ENCODE measurements around the gene XRCC4. TPM values are rescaled to one million over a fixed set of nuclear protein-coding genes. Genes with fewer than 3 reads are reported as not detected.
"Not testable (repeated sequence)": the region's sequence is repeated elsewhere in the genome, so short reads cannot be mapped to it uniquely, and the experiment has no call there.

XRCC4 gene
- total RNA-seq, 1 donor from 2014 or later: not detected

DNA sequence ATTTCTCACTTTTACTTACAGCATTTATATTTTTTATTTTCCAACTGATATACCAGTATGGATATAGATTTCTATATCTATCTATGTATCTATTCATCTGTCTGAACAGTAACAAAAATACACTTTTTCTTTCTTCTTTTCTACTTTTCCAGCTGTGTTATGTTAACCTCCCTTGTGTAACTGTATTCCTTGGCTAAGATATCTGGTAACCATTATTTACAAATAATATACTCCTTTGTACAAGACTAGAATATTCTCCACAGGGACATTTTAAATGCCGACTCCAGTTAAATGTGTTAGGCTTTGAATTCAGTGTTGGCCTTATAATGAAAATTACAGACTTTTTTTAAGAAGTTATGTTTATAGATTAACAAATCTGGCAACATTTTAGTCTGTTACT, 168.7 kb downstream of the XRCC4 start:
- Histone ChIP-seq H3K9me3 (no peaks in the 10 kb centered on the region), H3K27ac (no peak overlapping the region), H3K27me3 (no peaks in the 10 kb centered on the region), H3K4me3 (no peak overlapping the region), H3K36me3 (no peaks in the 10 kb centered on the region), H3K4me1 (no peaks in the 10 kb centered on the region)
- TF ChIP-seq, protein P1, sequence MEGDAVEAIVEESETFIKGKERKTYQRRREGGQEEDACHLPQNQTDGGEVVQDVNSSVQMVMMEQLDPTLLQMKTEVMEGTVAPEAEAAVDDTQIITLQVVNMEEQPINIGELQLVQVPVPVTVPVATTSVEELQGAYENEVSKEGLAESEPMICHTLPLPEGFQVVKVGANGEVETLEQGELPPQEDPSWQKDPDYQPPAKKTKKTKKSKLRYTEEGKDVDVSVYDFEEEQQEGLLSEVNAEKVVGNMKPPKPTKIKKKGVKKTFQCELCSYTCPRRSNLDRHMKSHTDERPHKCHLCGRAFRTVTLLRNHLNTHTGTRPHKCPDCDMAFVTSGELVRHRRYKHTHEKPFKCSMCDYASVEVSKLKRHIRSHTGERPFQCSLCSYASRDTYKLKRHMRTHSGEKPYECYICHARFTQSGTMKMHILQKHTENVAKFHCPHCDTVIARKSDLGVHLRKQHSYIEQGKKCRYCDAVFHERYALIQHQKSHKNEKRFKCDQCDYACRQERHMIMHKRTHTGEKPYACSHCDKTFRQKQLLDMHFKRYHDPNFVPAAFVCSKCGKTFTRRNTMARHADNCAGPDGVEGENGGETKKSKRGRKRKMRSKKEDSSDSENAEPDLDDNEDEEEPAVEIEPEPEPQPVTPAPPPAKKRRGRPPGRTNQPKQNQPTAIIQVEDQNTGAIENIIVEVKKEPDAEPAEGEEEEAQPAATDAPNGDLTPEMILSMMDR (IDR thresholded peaks at IDR 0.05): no peak
- no peak for DNase-seq (ENCODE audit: low spot score in 2 of 2)
- intact Hi-C loops (cut with DNase I): no loop called here

DNA sequence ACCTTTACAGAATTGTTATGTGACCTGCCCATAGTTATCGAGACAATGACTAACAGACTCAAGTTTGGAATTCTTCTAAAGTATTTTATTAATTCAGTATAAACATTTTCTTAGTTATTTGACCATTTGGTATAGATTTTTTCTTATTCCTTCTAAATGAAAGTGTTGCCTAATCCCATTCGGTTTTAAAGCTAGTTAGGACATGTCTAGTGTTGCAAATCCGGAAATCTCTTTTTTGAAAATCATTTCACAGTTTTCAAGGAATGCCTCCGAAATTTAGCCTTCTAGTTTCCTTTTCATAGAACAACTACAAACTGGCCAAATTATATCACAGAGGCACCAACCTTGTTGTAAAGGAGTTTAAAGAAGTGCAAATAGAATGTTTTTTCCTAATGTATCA, 171.8 kb downstream of the XRCC4 start:
- Histone ChIP-seq H3K4me1 (no peaks in the 10 kb centered on the region), H3K4me3 (no peak overlapping the region), H3K9me3 (no peaks in the 10 kb centered on the region), H3K27me3 (no peaks in the 10 kb centered on the region), H3K27ac (no peak overlapping the region), H3K36me3 (no peaks in the 10 kb centered on the region)
- DNase-seq (ENCODE audit: low spot score in 2 of 2): no peak
- TF ChIP-seq, protein P1 (IDR thresholded peaks at IDR 0.05): no peak
- intact Hi-C loops (cut with DNase I): no loop called here

DNA sequence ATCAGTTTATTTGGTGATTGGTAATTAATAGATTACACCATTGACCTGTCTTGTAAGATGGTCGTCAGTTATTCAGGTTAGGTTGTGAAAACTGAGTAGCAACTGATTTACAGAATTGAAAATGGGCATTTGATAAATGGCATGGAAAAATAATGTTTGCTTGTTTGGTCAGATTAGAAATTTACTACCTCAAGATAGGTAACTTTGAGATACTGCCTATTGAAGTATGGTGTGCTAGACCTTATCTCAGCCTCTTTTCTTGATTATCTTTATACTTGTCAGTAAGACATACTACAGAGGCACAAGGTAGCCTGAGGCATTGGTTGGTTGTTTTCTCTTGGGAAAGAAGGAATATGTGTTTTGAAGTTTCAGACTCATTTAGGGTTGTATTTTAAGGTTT, 174.5 kb downstream of the XRCC4 start:
- no peaks in the 10 kb centered on the region for H3K36me3 ChIP-seq
- intact Hi-C loops (cut with DNase I): no loop called here
- no peaks in the 10 kb centered on the region for H3K9me3 ChIP-seq
- DNase-seq (ENCODE audit: low spot score in 2 of 2): no peak
- no peak overlapping the region for H3K4me3 ChIP-seq
- no peaks in the 10 kb centered on the region for H3K27me3 ChIP-seq
- H3K27ac ChIP-seq: no peak overlapping the region
- no peaks in the 10 kb centered on the region for H3K4me1 ChIP-seq
- TF ChIP-seq, protein P1 (IDR thresholded peaks at IDR 0.05): no peak

DNA sequence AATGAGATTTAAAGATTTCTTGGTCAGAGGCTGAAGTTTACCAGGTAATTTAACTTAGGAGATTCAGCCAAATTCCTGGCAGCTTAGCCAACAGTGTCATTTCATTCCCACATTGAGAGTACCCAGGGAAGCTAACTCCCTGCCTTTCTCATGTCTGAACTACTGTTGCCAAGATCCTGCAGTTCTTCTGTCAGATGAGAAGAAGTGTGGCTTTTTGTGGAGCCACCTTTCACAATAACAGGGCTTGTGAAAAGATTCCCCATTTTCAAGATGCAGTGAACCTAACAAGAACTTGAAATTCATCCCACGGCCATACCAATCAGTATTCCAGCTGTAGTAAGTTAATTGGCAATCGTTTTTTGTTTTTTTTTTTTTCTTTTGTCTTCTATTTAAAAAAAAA, 176.4 kb downstream of the XRCC4 start:
- no peaks in the 10 kb centered on the region for H3K27me3 ChIP-seq
- no peaks in the 10 kb centered on the region for H3K4me1 ChIP-seq
- H3K4me3 ChIP-seq: no peak overlapping the region
- no peak overlapping the region for H3K27ac ChIP-seq
- DNase-seq (ENCODE audit: low spot score in 2 of 2): no peak
- intact Hi-C loops (cut with DNase I): no loop called here
- H3K36me3 ChIP-seq: no peaks in the 10 kb centered on the region
- TF ChIP-seq, protein P1 (IDR thresholded peaks at IDR 0.05): no peak
- no peaks in the 10 kb centered on the region for H3K9me3 ChIP-seq

DNA sequence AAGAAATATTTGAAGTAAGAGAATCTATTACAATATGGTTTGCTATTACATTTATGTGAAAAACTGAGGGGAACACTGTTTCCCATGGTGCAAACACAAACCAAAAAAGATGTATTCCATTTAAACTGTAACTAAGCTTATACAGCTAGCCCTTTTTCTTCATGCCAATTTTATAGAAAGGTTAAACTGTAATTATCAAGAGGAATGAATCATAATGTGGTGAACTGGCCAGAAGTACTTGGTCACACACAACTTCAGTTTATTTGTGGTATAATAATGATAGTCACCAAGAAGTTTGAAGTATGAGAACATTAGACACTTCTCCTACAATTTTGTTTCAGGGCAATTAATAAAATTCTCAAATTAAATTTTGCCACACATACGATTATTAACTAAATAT, 177.9 kb downstream of the XRCC4 start:
- DNase-seq (ENCODE audit: low spot score in 2 of 2): no peak
- Histone ChIP-seq H3K9me3 (no peaks in the 10 kb centered on the region), H3K27ac (no peak overlapping the region), H3K4me1 (no peaks in the 10 kb centered on the region), H3K4me3 (no peak overlapping the region), H3K36me3 (no peaks in the 10 kb centered on the region), H3K27me3 (no peaks in the 10 kb centered on the region)
- TF ChIP-seq, protein P1 (IDR thresholded peaks at IDR 0.05): no peak
- intact Hi-C loops (cut with DNase I): no loop called here

DNA sequence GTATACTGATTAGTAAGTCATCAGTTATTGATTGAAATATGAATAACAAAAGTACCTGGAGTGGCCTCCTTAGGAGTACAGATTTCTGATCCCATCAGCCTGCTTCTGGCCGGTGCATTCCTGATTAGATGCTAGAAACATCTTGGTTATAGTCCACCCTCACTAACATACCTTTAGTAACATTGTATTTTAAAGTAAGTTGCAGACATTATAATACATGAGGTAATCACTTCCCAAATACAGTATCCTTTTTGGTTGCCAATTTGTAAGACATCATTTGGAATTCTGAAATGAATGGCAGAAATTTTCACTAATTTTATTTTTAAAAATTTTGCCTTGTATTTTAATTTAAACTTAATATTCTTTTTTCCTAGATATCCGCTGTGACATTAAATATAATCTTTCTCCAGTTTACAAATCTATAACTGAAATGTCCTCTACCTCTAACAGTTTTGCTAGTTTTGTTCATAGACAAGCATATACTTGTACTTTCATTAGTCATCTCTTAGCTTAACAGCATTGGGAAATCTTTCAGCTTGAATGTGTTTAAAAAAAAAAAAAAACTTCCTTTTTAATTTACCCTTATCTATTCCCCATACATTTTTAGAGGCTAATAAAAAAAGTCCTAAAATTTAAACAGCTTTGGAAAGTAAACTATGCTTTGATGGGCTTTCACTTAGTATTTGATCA, 178.9 kb downstream of the XRCC4 start:
- no peaks in the 10 kb centered on the region for H3K4me1 ChIP-seq

DNA sequence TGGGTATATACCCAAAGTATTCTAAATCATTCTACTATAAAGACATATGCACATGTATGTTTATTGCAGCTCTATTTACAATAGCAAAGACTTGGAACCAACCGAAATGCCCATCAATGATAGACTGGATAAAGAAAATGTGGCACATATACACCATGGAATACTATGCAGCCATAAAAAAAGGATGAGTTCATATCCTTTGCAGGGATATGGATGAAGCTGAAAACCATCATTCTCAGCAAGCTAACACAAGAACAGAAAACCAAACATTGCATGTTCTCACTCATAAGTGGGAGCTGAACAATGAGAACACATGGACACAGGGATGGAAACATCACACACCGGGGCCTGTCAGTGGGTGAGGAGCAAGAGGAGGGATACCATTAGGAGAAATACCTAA, 180.3 kb downstream of the XRCC4 start:
- H3K27me3 ChIP-seq; H3K9me3 ChIP-seq; intact Hi-C loops (cut with DNase I); H3K4me3 ChIP-seq; H3K4me1 ChIP-seq; DNase-seq (ENCODE audit: low spot score in 2 of 2); H3K36me3 ChIP-seq; H3K27ac ChIP-seq: not testable (repeated sequence)

More for the DNA sequence above, 178.9 kb downstream of the XRCC4 start:
- DNase-seq (ENCODE audit: low spot score in 2 of 2): no peak
- TF ChIP-seq, protein P1 (IDR thresholded peaks at IDR 0.05): no peak
- no peak overlapping the region for H3K27ac ChIP-seq
- H3K4me3 ChIP-seq: no peak overlapping the region
- intact Hi-C loops (cut with DNase I): no loop called here
- no peaks in the 10 kb centered on the region for H3K27me3 ChIP-seq
- H3K36me3 ChIP-seq: no peaks in the 10 kb centered on the region
- no peaks in the 10 kb centered on the region for H3K9me3 ChIP-seq
